ENCODE data around the gene MOCOS. TPM values are rescaled to one million over a fixed set of nuclear protein-coding genes. Genes with fewer than 3 reads are reported as not detected.

MOCOS gene
- total RNA-seq, 1 donor from 2014 or later: 4.2 TPM

GRCh38 chr18:36311026-36311570 lies 123.8 kb downstream of the MOCOS start:
- H3K27me3 ChIP-seq (ENCODE audit: low read depth): no peaks in the 10 kb centered on the region
- no peak for TF ChIP-seq CTCF (IDR thresholded peaks at IDR 0.05)
- H3K36me3 ChIP-seq: no peaks in the 10 kb centered on the region
- ATAC-seq: no peak
- no peak overlapping the region for H3K27ac ChIP-seq
- H3K4me3 ChIP-seq: no peak overlapping the region
- intact Hi-C loops (cut with DNase I): no loop called here
- H3K4me1 ChIP-seq: no peaks in the 10 kb centered on the region
- no peaks in the 10 kb centered on the region for H3K9me3 ChIP-seq
- no peak for DNase-seq

- no peak for DNase-seq
- intact Hi-C loops (cut with DNase I): no loop called here
- ATAC-seq: no peak
- Histone ChIP-seq H3K4me3 (no peak overlapping the region), H3K36me3 (no peaks in the 10 kb centered on the region), H3K4me1 (no peaks in the 10 kb centered on the region), H3K27ac (no peak overlapping the region), H3K9me3 (no peaks in the 10 kb centered on the region), H3K27me3 (ENCODE audit: low read depth) (no peaks in the 10 kb centered on the region)
- TF ChIP-seq CTCF (IDR thresholded peaks at IDR 0.05): no peak
These were observed 125.6 kb downstream of the MOCOS start for GRCh38 chr18:36312806-36313395.

- no peaks in the 10 kb centered on the region for H3K4me1 ChIP-seq
- no peaks in the 10 kb centered on the region for H3K27me3 ChIP-seq (ENCODE audit: low read depth)
- H3K9me3 ChIP-seq: peaks cover 6% of the 10 kb centered on the region
- no peak for DNase-seq
- ATAC-seq: no peak
- no peak for TF ChIP-seq CTCF (IDR thresholded peaks at IDR 0.05)
- intact Hi-C loops (cut with DNase I): no loop called here
- no peak overlapping the region for H3K4me3 ChIP-seq
- H3K27ac ChIP-seq: no peak overlapping the region
- no peaks in the 10 kb centered on the region for H3K36me3 ChIP-seq
These were observed 126.8 kb downstream of the MOCOS start for GRCh38 chr18:36314098-36314497.

- ATAC-seq (peak in 1 of 2 donors; percentile 9), DNase-seq (no peak)
- no peak overlapping the region for H3K4me3 ChIP-seq
- no peaks in the 10 kb centered on the region for H3K36me3 ChIP-seq
- no peak for TF ChIP-seq CTCF (IDR thresholded peaks at IDR 0.05)
- H3K27me3 ChIP-seq (ENCODE audit: low read depth): no peaks in the 10 kb centered on the region
- no peak overlapping the region for H3K27ac ChIP-seq
- no peaks in the 10 kb centered on the region for H3K4me1 ChIP-seq
- intact Hi-C loops (cut with DNase I): no loop called here
- H3K9me3 ChIP-seq: peaks cover 7% of the 10 kb centered on the region
These were observed 127.5 kb downstream of the MOCOS start for GRCh38 chr18:36314754-36315153.

- no peaks in the 10 kb centered on the region for H3K36me3 ChIP-seq
- DNase-seq (no peak), ATAC-seq (no peak)
- no peak for TF ChIP-seq CTCF (IDR thresholded peaks at IDR 0.05)
- no peak overlapping the region for H3K27ac ChIP-seq
- H3K4me3 ChIP-seq: no peak overlapping the region
- no peaks in the 10 kb centered on the region for H3K4me1 ChIP-seq
- H3K27me3 ChIP-seq (ENCODE audit: low read depth): no peaks in the 10 kb centered on the region
- intact Hi-C loops (cut with DNase I): no loop called here
- H3K9me3 ChIP-seq: peaks cover 7% of the 10 kb centered on the region
These were observed 128.4 kb downstream of the MOCOS start for GRCh38 chr18:36315736-36316135.
